HCT116 (cell line): Measurements from ENCODE around the gene RIPOR2. TPM values are rescaled to one million over a fixed set of nuclear protein-coding genes. Genes with fewer than 3 reads are reported as not detected.
A peak's percentile ranks its signal among the peaks of the same experiment; 100 is the strongest.

Experiments used
- ATAC-seq: fragments of 200-7000 bp; cut with Tn5 transposase; 2 replicates; pipeline ENCODE4 v1.9.1; 2020; ENCODE audit warnings: mild to moderate bottlenecking, moderate library complexity
- BruUV-seq: library from RNA; stranded (reverse); fragments of 400-500 nt; replicated peaks from 2 replicates; lab custom pipeline; 2021; lab: Mats Ljungman, UMichigan
- CTCF ChIA-PET: fragments of 300-600 bp; sonication (Branson Sonifier 250); formaldehyde crosslinking; loops from one replicate; lab custom pipeline; 2021; ENCODE audit warnings: antibody characterized with exemption; lab: Charles Lee
- POLR2A ChIA-PET: fragments of 300-600, 350-600 bp; sonication (Branson Sonifier 250); formaldehyde crosslinking; loops from one replicate; lab custom pipeline; 2021; ENCODE audit warnings: antibody characterized with exemption; lab: Charles Lee
- RAD21 ChIA-PET, 2 experiments: fragments of 300-600 bp; sonication (Branson Sonifier 250); formaldehyde crosslinking; loops; one replicate each; lab custom pipeline; 2023; ENCODE audit warnings: low total read pairs in 2 of 2; ENCODE audit not compliant: uncharacterized antibody in 2 of 2, unreplicated experiment in 2 of 2, low non-redundant PET in 1 of 2; lab: Charles Lee
- DNase-seq: peaks from one replicate; pipeline ENCODE4 v3.0.0-alpha.2; 2010; ENCODE audit warnings: low read depth, low spot score
- H2AFZ ChIP-seq: fragments of 200-600 bp; shearing (Covaris generic), sonication (generic); 2 replicates; pipeline ENCODE4 v1.6.1; 2017; ENCODE audit warnings: low read depth, mixed run types, mixed read lengths, antibody characterized with exemption, low read length; ENCODE audit not compliant: poor library complexity, severe bottlenecking
- H3K27ac ChIP-seq: 2 replicates; pipeline ENCODE4 v1.5.1; 2012; ENCODE audit warnings: low read depth, low read length
- H3K27me3 ChIP-seq: fragments of 200-600 bp; sonication (generic); 2 replicates; pipeline ENCODE4 v1.6.1; 2016; ENCODE audit warnings: mixed run types, low read length, mixed read lengths; ENCODE audit not compliant: insufficient read depth
- H3K36me3 ChIP-seq, 2 experiments: fragments of 200-500 bp in 1 of 2; fragments of 200-600 bp in 1 of 2; sonication (Bioruptor generic) in 1 of 2; sonication (generic) in 1 of 2; 2 replicates each; pipeline versions ENCODE4 v1.5.1 to v1.6.1; 2014 to 2016; ENCODE audit warnings: low read length in 2 of 2, inconsistent platforms in 1 of 2, mixed read lengths in 1 of 2, mixed run types in 1 of 2; ENCODE audit not compliant: insufficient read depth in 2 of 2, control insufficient read depth in 1 of 2
- H3K4me1 ChIP-seq, 2 experiments: fragments of 200-600 bp in 1 of 2; sonication (generic) in 1 of 2; 2 replicates each; pipeline versions ENCODE4 v1.5.1 to v1.6.1; 2012 to 2017; ENCODE audit warnings: low read length in 2 of 2, inconsistent platforms in 1 of 2, mild to moderate bottlenecking in 1 of 2, mixed read lengths in 1 of 2, mixed run types in 1 of 2, moderate library complexity in 1 of 2; ENCODE audit not compliant: insufficient read depth in 2 of 2, control insufficient read depth in 1 of 2
- H3K4me2 ChIP-seq: fragments of 200-600 bp; sonication (generic); 2 replicates; pipeline ENCODE4 v1.6.1; 2017; ENCODE audit warnings: mixed run types, low read length, mixed read lengths
- H3K4me3 ChIP-seq, 2 experiments: fragments of 200-600 bp in 1 of 2; sonication (generic) in 1 of 2; replicated peaks in 1 of 2; 2 replicates each; pipeline ENCODE4 v1.5.1; 2011 to 2016; ENCODE audit warnings: low read length in 2 of 2, control low read depth in 1 of 2, low read depth in 1 of 2, mild to moderate bottlenecking in 1 of 2, mixed read lengths in 1 of 2, mixed run types in 1 of 2
- H3K79me2 ChIP-seq: fragments of 200-600 bp; sonication (generic); 2 replicates; pipeline ENCODE4 v1.6.1; 2017; ENCODE audit warnings: mild to moderate bottlenecking, mixed run types, low read length, moderate library complexity, mixed read lengths; ENCODE audit not compliant: insufficient read depth
- H3K9ac ChIP-seq: fragments of 200-600 bp; sonication (generic); 2 replicates; pipeline ENCODE4 v1.6.1; 2016; ENCODE audit warnings: low read length, mixed read lengths
- H3K9me2 ChIP-seq: fragments of 200-600 bp; sonication (generic), shearing (Covaris generic); 2 replicates; pipeline ENCODE4 v1.6.1; 2017; ENCODE audit warnings: mixed run types, mild to moderate bottlenecking, moderate library complexity; ENCODE audit not compliant: insufficient read depth
- H3K9me3 ChIP-seq, 2 experiments: fragments of 200-500 bp in 1 of 2; fragments of 200-600 bp in 1 of 2; sonication (Bioruptor generic) in 1 of 2; sonication (generic) in 1 of 2; 2 replicates each; pipeline ENCODE4 v1.6.1; 2014 to 2017; ENCODE audit warnings: low read length in 2 of 2, mixed read lengths in 2 of 2, inconsistent platforms in 1 of 2, low read depth in 1 of 2, mild to moderate bottlenecking in 1 of 2, mixed run types in 1 of 2, moderate library complexity in 1 of 2; ENCODE audit not compliant: control insufficient read depth in 1 of 2, insufficient read depth in 1 of 2
- H4K20me1 ChIP-seq: fragments of 200-600 bp; sonication (generic), shearing (Covaris generic); 2 replicates; pipeline ENCODE4 v1.6.1; 2017; ENCODE audit warnings: mixed run types, mild to moderate bottlenecking, moderate library complexity; ENCODE audit not compliant: insufficient read depth
- ATF3 ChIP-seq: IDR thresholded peaks from 2 replicates; pipeline ENCODE4 v1.6.1; 2012
- EGR1 ChIP-seq: IDR thresholded peaks from 2 replicates; pipeline ENCODE4 v1.6.1; 2012; ENCODE audit warnings: low read depth
- ELF1 ChIP-seq: IDR thresholded peaks from 2 replicates; pipeline ENCODE4 v1.6.1; 2012; ENCODE audit warnings: low read depth, borderline replicate concordance
- EZH2 ChIP-seq: fragments of 200-600 bp; sonication (generic); IDR thresholded peaks from 2 replicates; pipeline ENCODE4 v1.6.1; 2017; ENCODE audit warnings: antibody characterized with exemption, mixed run types
- EZH2phosphoT487 ChIP-seq: fragments of 200-600 bp; IDR thresholded peaks from 2 replicates; pipeline ENCODE4 v1.6.1; 2018; ENCODE audit warnings: antibody characterized with exemption, borderline replicate concordance
- POLR2A ChIP-seq: IDR thresholded peaks from 2 replicates; pipeline ENCODE4 v1.7.0; 2011; ENCODE audit warnings: borderline replicate concordance; ENCODE audit not compliant: insufficient read depth, insufficient read length; ENCODE audit errors: extremely low read depth
- SP1 ChIP-seq: IDR thresholded peaks from 2 replicates; pipeline ENCODE4 v1.6.1; 2012; ENCODE audit warnings: low read depth
- SRF ChIP-seq: IDR thresholded peaks from 2 replicates; pipeline ENCODE4 v1.6.1; 2012; ENCODE audit warnings: low read depth
- TCF7L2 ChIP-seq: IDR thresholded peaks from 2 replicates; pipeline ENCODE4 v1.7.0; 2011; ENCODE audit warnings: borderline replicate concordance, inconsistent platforms; ENCODE audit not compliant: insufficient read depth, insufficient read length; ENCODE audit errors: extremely low read depth
- YY1 ChIP-seq: IDR thresholded peaks from 2 replicates; pipeline ENCODE4 v1.6.1; 2011; ENCODE audit warnings: low read length, low read depth, moderate library complexity, mild to moderate bottlenecking; ENCODE audit not compliant: insufficient replicate concordance; ENCODE audit errors: extremely low read depth
- ZNF274 ChIP-seq: fragments of 200-500 bp; sonication (Bioruptor generic); IDR thresholded peaks from 2 replicates; pipeline ENCODE4 v1.6.1; 2014; ENCODE audit warnings: mild to moderate bottlenecking, low read depth, low read length, inconsistent platforms
- intact Hi-C: fragments of 100-400 bp; cut with micrococcal nuclease; formaldehyde crosslinking; loops from 2 replicates; pipeline ENCODE4 v1.10.0; 2022
- total RNA-seq: library from RNA; stranded (reverse); gene quantifications from one replicate; pipeline ENCODE4 v1.2.1, GENCODE V29; 2021; ENCODE audit not compliant: unreplicated experiment
- TF ChIP-seq, protein P1 (sequence below): IDR thresholded peaks from 2 replicates; pipeline ENCODE4 v1.6.1; 2012
- TF ChIP-seq, protein P2 (sequence below): IDR thresholded peaks from 2 replicates; pipeline ENCODE4 v1.6.1; 2012; ENCODE audit warnings: low read depth
- TF ChIP-seq, protein P3 (sequence below): IDR thresholded peaks from 2 replicates; pipeline ENCODE4 v1.6.1; 2011; ENCODE audit warnings: mild to moderate bottlenecking, low read length, moderate library complexity; ENCODE audit not compliant: insufficient replicate concordance; ENCODE audit errors: extremely low read depth

RIPOR2 gene
- total RNA-seq, 1 experiment from 2014 or later: 0.44 TPM

- Histone ChIP-seq H3K4me1 (peaks cover 3 to 22% of the 10 kb centered on the region in 2 experiments; a peak in 2 of 4 replicates), H3K4me3 (no peak overlapping the region), H4K20me1 (no peaks in the 10 kb centered on the region), H3K4me2 (peak overlapping the region; percentile 27), H3K27ac (no peak overlapping the region), H3K9me3 (no peaks in the 10 kb centered on the region), H3K9ac (no peak overlapping the region), H2AFZ (peak overlapping the region; percentile 65), H3K79me2 (no peaks in the 10 kb centered on the region), H3K36me3 (no peaks in the 10 kb centered on the region), H3K27me3 (no peaks in the 10 kb centered on the region), H3K9me2 (no peaks in the 10 kb centered on the region)
- ATAC-seq (peak; percentile 32; the same call in 1 of the 2 replicates), DNase-seq (no peak)
- ChIA-PET CTCF (no interaction called here), POLR2A (no interaction called here), RAD21 (no interaction called here)
- intact Hi-C loops: no loop called here
- no TSS peak for BruUV-seq
- TF ChIP-seq SP1 (no peak), TCF7L2 (no peak), YY1 (no peak), POLR2A (no peak), ELF1 (no peak), EGR1 (no peak), EZH2phosphoT487 (no peak), EZH2 (no peak), ZNF274 (no peak), SRF (no peak), ATF3 (no peak)
- TF ChIP-seq, protein P1, sequence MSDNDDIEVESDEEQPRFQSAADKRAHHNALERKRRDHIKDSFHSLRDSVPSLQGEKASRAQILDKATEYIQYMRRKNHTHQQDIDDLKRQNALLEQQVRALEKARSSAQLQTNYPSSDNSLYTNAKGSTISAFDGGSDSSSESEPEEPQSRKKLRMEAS: no peak
- TF ChIP-seq, protein P2, sequence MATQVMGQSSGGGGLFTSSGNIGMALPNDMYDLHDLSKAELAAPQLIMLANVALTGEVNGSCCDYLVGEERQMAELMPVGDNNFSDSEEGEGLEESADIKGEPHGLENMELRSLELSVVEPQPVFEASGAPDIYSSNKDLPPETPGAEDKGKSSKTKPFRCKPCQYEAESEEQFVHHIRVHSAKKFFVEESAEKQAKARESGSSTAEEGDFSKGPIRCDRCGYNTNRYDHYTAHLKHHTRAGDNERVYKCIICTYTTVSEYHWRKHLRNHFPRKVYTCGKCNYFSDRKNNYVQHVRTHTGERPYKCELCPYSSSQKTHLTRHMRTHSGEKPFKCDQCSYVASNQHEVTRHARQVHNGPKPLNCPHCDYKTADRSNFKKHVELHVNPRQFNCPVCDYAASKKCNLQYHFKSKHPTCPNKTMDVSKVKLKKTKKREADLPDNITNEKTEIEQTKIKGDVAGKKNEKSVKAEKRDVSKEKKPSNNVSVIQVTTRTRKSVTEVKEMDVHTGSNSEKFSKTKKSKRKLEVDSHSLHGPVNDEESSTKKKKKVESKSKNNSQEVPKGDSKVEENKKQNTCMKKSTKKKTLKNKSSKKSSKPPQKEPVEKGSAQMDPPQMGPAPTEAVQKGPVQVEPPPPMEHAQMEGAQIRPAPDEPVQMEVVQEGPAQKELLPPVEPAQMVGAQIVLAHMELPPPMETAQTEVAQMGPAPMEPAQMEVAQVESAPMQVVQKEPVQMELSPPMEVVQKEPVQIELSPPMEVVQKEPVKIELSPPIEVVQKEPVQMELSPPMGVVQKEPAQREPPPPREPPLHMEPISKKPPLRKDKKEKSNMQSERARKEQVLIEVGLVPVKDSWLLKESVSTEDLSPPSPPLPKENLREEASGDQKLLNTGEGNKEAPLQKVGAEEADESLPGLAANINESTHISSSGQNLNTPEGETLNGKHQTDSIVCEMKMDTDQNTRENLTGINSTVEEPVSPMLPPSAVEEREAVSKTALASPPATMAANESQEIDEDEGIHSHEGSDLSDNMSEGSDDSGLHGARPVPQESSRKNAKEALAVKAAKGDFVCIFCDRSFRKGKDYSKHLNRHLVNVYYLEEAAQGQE: no peak
- TF ChIP-seq, protein P3, sequence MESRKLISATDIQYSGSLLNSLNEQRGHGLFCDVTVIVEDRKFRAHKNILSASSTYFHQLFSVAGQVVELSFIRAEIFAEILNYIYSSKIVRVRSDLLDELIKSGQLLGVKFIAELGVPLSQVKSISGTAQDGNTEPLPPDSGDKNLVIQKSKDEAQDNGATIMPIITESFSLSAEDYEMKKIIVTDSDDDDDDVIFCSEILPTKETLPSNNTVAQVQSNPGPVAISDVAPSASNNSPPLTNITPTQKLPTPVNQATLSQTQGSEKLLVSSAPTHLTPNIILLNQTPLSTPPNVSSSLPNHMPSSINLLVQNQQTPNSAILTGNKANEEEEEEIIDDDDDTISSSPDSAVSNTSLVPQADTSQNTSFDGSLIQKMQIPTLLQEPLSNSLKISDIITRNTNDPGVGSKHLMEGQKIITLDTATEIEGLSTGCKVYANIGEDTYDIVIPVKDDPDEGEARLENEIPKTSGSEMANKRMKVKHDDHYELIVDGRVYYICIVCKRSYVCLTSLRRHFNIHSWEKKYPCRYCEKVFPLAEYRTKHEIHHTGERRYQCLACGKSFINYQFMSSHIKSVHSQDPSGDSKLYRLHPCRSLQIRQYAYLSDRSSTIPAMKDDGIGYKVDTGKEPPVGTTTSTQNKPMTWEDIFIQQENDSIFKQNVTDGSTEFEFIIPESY: no peak
These were observed 133.3 kb downstream of the RIPOR2 start for GRCh38 chr6:24802271-24803059.
